Retina (tissue), 1 donor: ENCODE measurements around the gene SIPA1L3.
"Not testable (repeated sequence)": the region's sequence is repeated elsewhere in the genome, so short reads cannot be mapped to it uniquely, and the experiment has no call there.

ENCODE experiments used
- DNase-seq: peaks from one replicate; pipeline ENCODE4 v3.0.0-alpha.2; 2016

SIPA1L3 gene

GRCh38 chr19:38047049-38047438 is 140.0 kb downstream of the SIPA1L3 start:
- peak; percentile 26 for DNase-seq

- peak; percentile 59 for DNase-seq
These were observed 140.6 kb downstream of the SIPA1L3 start for GRCh38 chr19:38047641-38048040.

GRCh38 chr19:38049105-38049649 is 142.2 kb downstream of the SIPA1L3 start:
- no peak for DNase-seq

- DNase-seq = no peak
These were observed 148.0 kb downstream of the SIPA1L3 start for GRCh38 chr19:38055010-38055409.

- DNase-seq = peak; percentile 33
These were observed 148.9 kb downstream of the SIPA1L3 start for GRCh38 chr19:38055655-38056521.

- DNase-seq = no peak
These were observed 149.6 kb downstream of the SIPA1L3 start for GRCh38 chr19:38056646-38057045.

- DNase-seq = peak; percentile 66
These were observed 151.1 kb downstream of the SIPA1L3 start for GRCh38 chr19:38057959-38058690.

GRCh38 chr19:38059897-38060296 is 152.9 kb downstream of the SIPA1L3 start:
- DNase-seq = no peak

- no peak for DNase-seq
These were observed 153.3 kb downstream of the SIPA1L3 start for GRCh38 chr19:38060331-38060730.

- DNase-seq = no peak
These were observed 154.3 kb downstream of the SIPA1L3 start for GRCh38 chr19:38061294-38061693.

GRCh38 chr19:38062959-38063761 is 156.2 kb downstream of the SIPA1L3 start:
- DNase-seq = peak; percentile 72

- DNase-seq = no peak
These were observed 156.9 kb downstream of the SIPA1L3 start for GRCh38 chr19:38063928-38064327.

- DNase-seq = no peak
These were observed 157.8 kb downstream of the SIPA1L3 start for GRCh38 chr19:38064661-38065425.

- not testable (repeated sequence) for DNase-seq
These were observed 158.8 kb downstream of the SIPA1L3 start for GRCh38 chr19:38065775-38066174.

GRCh38 chr19:38068826-38069225 is 161.8 kb downstream of the SIPA1L3 start:
- DNase-seq = no peak

- no peak for DNase-seq
These were observed 163.6 kb downstream of the SIPA1L3 start for GRCh38 chr19:38070573-38070972.

- not testable (repeated sequence) for DNase-seq
These were observed 164.0 kb downstream of the SIPA1L3 start for GRCh38 chr19:38071054-38071453.

GRCh38 chr19:38071647-38072046 is 164.6 kb downstream of the SIPA1L3 start:
- DNase-seq = no peak

GRCh38 chr19:38072776-38073750 is 166.1 kb downstream of the SIPA1L3 start:
- peak; percentile 54 for DNase-seq

- DNase-seq = peak; percentile 85
These were observed 167.1 kb downstream of the SIPA1L3 start for GRCh38 chr19:38073841-38074685.
